A549 (cell line): ENCODE data around the gene GBP1.

ENCODE experiments used
- BHLHE40 ChIP-seq: IDR thresholded peaks from 2 replicates; pipeline ENCODE4 v1.6.1; 2012; ENCODE audit warnings: low read depth, low read length, inconsistent platforms
- CHD4 ChIP-seq: fragments of 200-600 bp; sonication (generic); IDR thresholded peaks from 2 replicates; pipeline ENCODE4 v1.6.1; 2016; ENCODE audit warnings: antibody characterized with exemption, mild to moderate bottlenecking, borderline replicate concordance
- JUNB ChIP-seq: fragments of >200 bp; sonication (Bioruptor Twin); formaldehyde crosslinking; IDR thresholded peaks from 2 replicates; pipeline ENCODE4 v1.6.1; 2016
- MYC ChIP-seq: IDR thresholded peaks from 2 replicates; pipeline ENCODE4 v1.6.1; 2012; ENCODE audit warnings: mild to moderate bottlenecking, inconsistent platforms, low read length, improper control_type of control experiment, borderline replicate concordance
- RCOR1 ChIP-seq: fragments of 150-350 bp; IDR thresholded peaks from 2 replicates; pipeline ENCODE4 v1.6.1; 2014; ENCODE audit warnings: antibody characterized with exemption, low read length, low read depth
- TF ChIP-seq, protein P1 (sequence below): fragments of >200 bp; sonication (Bioruptor Twin); formaldehyde crosslinking; IDR thresholded peaks from 3 replicates; pipeline ENCODE4 v1.5.1; 2016

DNA sequence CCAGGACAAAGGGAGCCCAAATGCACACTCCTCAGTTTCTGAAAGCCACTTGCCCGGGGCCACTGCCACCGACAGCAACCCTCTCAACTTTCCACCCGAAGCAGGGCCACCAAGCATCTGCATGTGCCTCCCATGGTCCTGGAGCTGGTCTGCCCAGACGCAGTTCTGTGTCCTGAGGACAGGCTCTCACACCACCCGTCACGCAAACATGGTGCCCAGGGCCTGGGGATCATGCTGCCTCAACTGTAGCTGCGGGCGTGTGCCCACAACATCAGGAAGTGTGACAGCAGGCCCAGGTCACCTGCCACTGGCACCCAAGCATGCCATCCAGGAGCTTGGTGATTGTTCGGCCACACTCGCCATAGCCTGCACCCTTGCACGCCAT is 14.4 kb downstream of the GBP1 start:
- TF ChIP-seq BHLHE40 (no peak), CHD4 (no peak), JUNB (no peak), RCOR1 (no peak), MYC (no peak)
- TF ChIP-seq, protein P1, sequence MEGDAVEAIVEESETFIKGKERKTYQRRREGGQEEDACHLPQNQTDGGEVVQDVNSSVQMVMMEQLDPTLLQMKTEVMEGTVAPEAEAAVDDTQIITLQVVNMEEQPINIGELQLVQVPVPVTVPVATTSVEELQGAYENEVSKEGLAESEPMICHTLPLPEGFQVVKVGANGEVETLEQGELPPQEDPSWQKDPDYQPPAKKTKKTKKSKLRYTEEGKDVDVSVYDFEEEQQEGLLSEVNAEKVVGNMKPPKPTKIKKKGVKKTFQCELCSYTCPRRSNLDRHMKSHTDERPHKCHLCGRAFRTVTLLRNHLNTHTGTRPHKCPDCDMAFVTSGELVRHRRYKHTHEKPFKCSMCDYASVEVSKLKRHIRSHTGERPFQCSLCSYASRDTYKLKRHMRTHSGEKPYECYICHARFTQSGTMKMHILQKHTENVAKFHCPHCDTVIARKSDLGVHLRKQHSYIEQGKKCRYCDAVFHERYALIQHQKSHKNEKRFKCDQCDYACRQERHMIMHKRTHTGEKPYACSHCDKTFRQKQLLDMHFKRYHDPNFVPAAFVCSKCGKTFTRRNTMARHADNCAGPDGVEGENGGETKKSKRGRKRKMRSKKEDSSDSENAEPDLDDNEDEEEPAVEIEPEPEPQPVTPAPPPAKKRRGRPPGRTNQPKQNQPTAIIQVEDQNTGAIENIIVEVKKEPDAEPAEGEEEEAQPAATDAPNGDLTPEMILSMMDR, result no peak
